Neural cell (in vitro differentiated cells): ENCODE measurements around the gene RCN1.

Experiments used
- EZH2 ChIP-seq: fragments of 200-600, 300-800 bp; shearing (Covaris generic), sonication (generic); IDR thresholded peaks from 2 replicates; pipeline ENCODE4 v1.6.1; 2014; ENCODE audit warnings: antibody characterized with exemption, low read length, borderline replicate concordance, mild to moderate bottlenecking; ENCODE audit not compliant: insufficient read depth, poor library complexity, severe bottlenecking
- RAD21 ChIP-seq: fragments of 450-650 bp; conservative IDR thresholded peaks from 2 replicates; pipeline ENCODE4 v1.6.1; 2014; ENCODE audit warnings: antibody characterized with exemption, mild to moderate bottlenecking, moderate library complexity
- TF ChIP-seq, protein P1 (sequence below): fragments of 450-650 bp; IDR thresholded peaks from 2 replicates; pipeline ENCODE4 v1.5.1; 2014; ENCODE audit warnings: antibody characterized with exemption, mild to moderate bottlenecking, moderate library complexity; ENCODE audit not compliant: poor library complexity, severe bottlenecking
- TF ChIP-seq, protein P2 (sequence below): IDR thresholded peaks from 2 replicates; pipeline ENCODE4 v1.6.1; 2012; ENCODE audit warnings: borderline replicate concordance

DNA sequence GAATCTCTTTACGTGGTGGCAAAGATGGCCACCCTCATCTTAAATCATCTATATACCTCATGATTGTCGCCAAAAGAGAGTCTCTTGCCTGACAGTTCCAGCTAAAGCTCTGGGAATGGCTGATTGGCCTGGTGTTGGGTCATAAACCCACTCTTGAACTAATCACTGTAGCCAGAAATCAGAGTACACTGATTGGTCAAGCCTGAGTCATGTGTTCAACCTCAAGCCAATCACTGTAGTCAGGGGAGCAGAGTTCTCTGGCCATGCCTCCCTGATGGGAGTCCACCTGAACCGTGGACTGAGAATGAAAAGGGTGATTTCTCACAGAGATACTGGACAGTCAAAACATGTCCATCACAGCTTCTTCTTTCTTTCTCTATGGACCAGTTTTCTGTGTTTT lies 45.8 kb downstream of the RCN1 start:
- TF ChIP-seq, protein P1, sequence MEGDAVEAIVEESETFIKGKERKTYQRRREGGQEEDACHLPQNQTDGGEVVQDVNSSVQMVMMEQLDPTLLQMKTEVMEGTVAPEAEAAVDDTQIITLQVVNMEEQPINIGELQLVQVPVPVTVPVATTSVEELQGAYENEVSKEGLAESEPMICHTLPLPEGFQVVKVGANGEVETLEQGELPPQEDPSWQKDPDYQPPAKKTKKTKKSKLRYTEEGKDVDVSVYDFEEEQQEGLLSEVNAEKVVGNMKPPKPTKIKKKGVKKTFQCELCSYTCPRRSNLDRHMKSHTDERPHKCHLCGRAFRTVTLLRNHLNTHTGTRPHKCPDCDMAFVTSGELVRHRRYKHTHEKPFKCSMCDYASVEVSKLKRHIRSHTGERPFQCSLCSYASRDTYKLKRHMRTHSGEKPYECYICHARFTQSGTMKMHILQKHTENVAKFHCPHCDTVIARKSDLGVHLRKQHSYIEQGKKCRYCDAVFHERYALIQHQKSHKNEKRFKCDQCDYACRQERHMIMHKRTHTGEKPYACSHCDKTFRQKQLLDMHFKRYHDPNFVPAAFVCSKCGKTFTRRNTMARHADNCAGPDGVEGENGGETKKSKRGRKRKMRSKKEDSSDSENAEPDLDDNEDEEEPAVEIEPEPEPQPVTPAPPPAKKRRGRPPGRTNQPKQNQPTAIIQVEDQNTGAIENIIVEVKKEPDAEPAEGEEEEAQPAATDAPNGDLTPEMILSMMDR = no peak
- TF ChIP-seq, protein P2, sequence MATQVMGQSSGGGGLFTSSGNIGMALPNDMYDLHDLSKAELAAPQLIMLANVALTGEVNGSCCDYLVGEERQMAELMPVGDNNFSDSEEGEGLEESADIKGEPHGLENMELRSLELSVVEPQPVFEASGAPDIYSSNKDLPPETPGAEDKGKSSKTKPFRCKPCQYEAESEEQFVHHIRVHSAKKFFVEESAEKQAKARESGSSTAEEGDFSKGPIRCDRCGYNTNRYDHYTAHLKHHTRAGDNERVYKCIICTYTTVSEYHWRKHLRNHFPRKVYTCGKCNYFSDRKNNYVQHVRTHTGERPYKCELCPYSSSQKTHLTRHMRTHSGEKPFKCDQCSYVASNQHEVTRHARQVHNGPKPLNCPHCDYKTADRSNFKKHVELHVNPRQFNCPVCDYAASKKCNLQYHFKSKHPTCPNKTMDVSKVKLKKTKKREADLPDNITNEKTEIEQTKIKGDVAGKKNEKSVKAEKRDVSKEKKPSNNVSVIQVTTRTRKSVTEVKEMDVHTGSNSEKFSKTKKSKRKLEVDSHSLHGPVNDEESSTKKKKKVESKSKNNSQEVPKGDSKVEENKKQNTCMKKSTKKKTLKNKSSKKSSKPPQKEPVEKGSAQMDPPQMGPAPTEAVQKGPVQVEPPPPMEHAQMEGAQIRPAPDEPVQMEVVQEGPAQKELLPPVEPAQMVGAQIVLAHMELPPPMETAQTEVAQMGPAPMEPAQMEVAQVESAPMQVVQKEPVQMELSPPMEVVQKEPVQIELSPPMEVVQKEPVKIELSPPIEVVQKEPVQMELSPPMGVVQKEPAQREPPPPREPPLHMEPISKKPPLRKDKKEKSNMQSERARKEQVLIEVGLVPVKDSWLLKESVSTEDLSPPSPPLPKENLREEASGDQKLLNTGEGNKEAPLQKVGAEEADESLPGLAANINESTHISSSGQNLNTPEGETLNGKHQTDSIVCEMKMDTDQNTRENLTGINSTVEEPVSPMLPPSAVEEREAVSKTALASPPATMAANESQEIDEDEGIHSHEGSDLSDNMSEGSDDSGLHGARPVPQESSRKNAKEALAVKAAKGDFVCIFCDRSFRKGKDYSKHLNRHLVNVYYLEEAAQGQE = no peak
- TF ChIP-seq RAD21 (no peak), EZH2 (no peak)
